HepG2 (cell line): ENCODE data around the gene FSD1. TPM values are rescaled to one million over a fixed set of nuclear protein-coding genes. Genes with fewer than 3 reads are reported as not detected.

Experiments
- ATF3 ChIP-seq: sonication (generic); formaldehyde crosslinking; IDR thresholded peaks from 2 replicates; pipeline ENCODE4 v1.4.0; 2020; ENCODE audit warnings: missing genetic modification reagents
- EEA1 ChIP-seq: sonication (generic); formaldehyde crosslinking; IDR thresholded peaks from 2 replicates; pipeline ENCODE4 v1.5.1; 2020; ENCODE audit warnings: mild to moderate bottlenecking, missing genetic modification reagents, borderline replicate concordance
- FOXA3 ChIP-seq: IDR thresholded peaks from 2 replicates; pipeline ENCODE4 v1.6.1; 2016; ENCODE audit warnings: missing genetic modification reagents, missing compliant biosample characterization
- FOXO4 ChIP-seq: sonication (generic); formaldehyde crosslinking; conservative IDR thresholded peaks from 2 replicates; pipeline ENCODE4 v1.8.1; 2023; ENCODE audit warnings: missing genetic modification reagents
- FOXP4 ChIP-seq: sonication (generic); formaldehyde crosslinking; IDR thresholded peaks from 2 replicates; pipeline ENCODE4 v1.4.0; 2020; ENCODE audit warnings: missing genetic modification reagents
- HOXA3 ChIP-seq: sonication (generic); formaldehyde crosslinking; IDR thresholded peaks from 2 replicates; pipeline ENCODE4 v1.5.0; 2020; ENCODE audit warnings: missing genetic modification reagents
- MAFF ChIP-seq: IDR thresholded peaks from 2 replicates; pipeline ENCODE4 v1.6.1; 2011; ENCODE audit warnings: low read depth, low read length, improper control_type of control experiment
- MAFG ChIP-seq: sonication (generic); formaldehyde crosslinking; IDR thresholded peaks from 2 replicates; pipeline ENCODE4 v1.5.1; 2020; ENCODE audit warnings: mild to moderate bottlenecking, missing genetic modification reagents
- MEF2D ChIP-seq: sonication (generic); formaldehyde crosslinking; IDR thresholded peaks from 2 replicates; pipeline ENCODE4 v1.5.1; 2020; ENCODE audit warnings: mild to moderate bottlenecking, missing genetic modification reagents
- NCOA1 ChIP-seq: sonication (generic); formaldehyde crosslinking; IDR thresholded peaks from 2 replicates; pipeline ENCODE4 v1.9.0; 2021; ENCODE audit warnings: missing genetic modification reagents
- NFATC3 ChIP-seq: sonication (generic); formaldehyde crosslinking; IDR thresholded peaks from 2 replicates; pipeline ENCODE4 v1.5.1; 2020; ENCODE audit warnings: mild to moderate bottlenecking, missing genetic modification reagents
- RFX5 ChIP-seq: IDR thresholded peaks from 2 replicates; pipeline ENCODE4 v1.6.1; 2011; ENCODE audit warnings: low read depth, low read length, improper control_type of control experiment
- RFXAP ChIP-seq: sonication (generic); formaldehyde crosslinking; IDR thresholded peaks from 2 replicates; pipeline ENCODE4 v1.4.0; 2020; ENCODE audit warnings: missing genetic modification reagents, borderline replicate concordance
- SOX5 ChIP-seq: IDR thresholded peaks from 2 replicates; pipeline ENCODE4 v1.6.1; 2016; ENCODE audit warnings: borderline replicate concordance
- SRY ChIP-seq: sonication (generic); formaldehyde crosslinking; IDR thresholded peaks from 2 replicates; pipeline ENCODE4 v1.8.0; 2022; ENCODE audit warnings: mild to moderate bottlenecking, missing genetic modification reagents
- STAT6 ChIP-seq: sonication (generic); formaldehyde crosslinking; IDR thresholded peaks from 2 replicates; pipeline ENCODE4 v1.4.0; 2020; ENCODE audit warnings: missing genetic modification reagents, mild to moderate bottlenecking, borderline replicate concordance
- TFE3 ChIP-seq: IDR thresholded peaks from 2 replicates; pipeline ENCODE4 v1.6.1; 2016
- ZC3H13 ChIP-seq: sonication (generic); formaldehyde crosslinking; IDR thresholded peaks from 2 replicates; pipeline ENCODE4 v1.8.1; 2023; ENCODE audit warnings: mild to moderate bottlenecking, missing genetic modification reagents, moderate library complexity
- ZC3H4 ChIP-seq: sonication (generic); formaldehyde crosslinking; IDR thresholded peaks from 2 replicates; pipeline ENCODE4 v1.4.0; 2020; ENCODE audit warnings: missing genetic modification reagents, borderline replicate concordance
- ZFP62 ChIP-seq: sonication (generic); formaldehyde crosslinking; IDR thresholded peaks from 2 replicates; pipeline ENCODE4 v1.4.0; 2020; ENCODE audit warnings: missing genetic modification reagents
- ZNF138 ChIP-seq: sonication (generic); formaldehyde crosslinking; IDR thresholded peaks from 2 replicates; pipeline ENCODE4 v1.5.0; 2020; ENCODE audit warnings: mild to moderate bottlenecking, low read depth, missing genetic modification reagents
- ZNF232 ChIP-seq: sonication (generic); formaldehyde crosslinking; IDR thresholded peaks from 2 replicates; pipeline ENCODE4 v1.4.0; 2020; ENCODE audit warnings: missing genetic modification reagents, borderline replicate concordance
- ZNF326 ChIP-seq: sonication (generic); formaldehyde crosslinking; IDR thresholded peaks from 2 replicates; pipeline ENCODE4 v1.4.0; 2020; ENCODE audit warnings: missing genetic modification reagents, borderline replicate concordance
- polyA plus RNA-seq, 8 experiments: library from polyadenylated mRNA; depleted of rRNA in 3 of 8; stranded (reverse) in 7 of 8; unstranded in 1 of 8; fragments of >200 nt; fragmentation: Illumina TruSeq in 4 of 8; extraction: Trizol in 4 of 8; gene quantifications; 2 replicates each; pipeline versions ENCODE4 v1.2.1 to v1.2.3, GENCODE V29; 2011 to 2016; ENCODE audit warnings: low read depth in 4 of 8, missing spikeins in 1 of 8, mixed read lengths in 1 of 8; ENCODE audit not compliant: insufficient read depth in 1 of 8
- total RNA-seq, 5 experiments: library from RNA; depleted of rRNA; stranded (reverse); fragments of >200 nt; fragmentation: Illumina TruSeq; extraction: Trizol; gene quantifications; 2 replicates each; pipeline ENCODE4 v1.2.3, GENCODE V29; 2016; ENCODE audit warnings: low read depth in 1 of 5

Gene FSD1
- total and polyA plus RNA-seq, 2 of the 13 experiments (the other 11 are each of a cell fraction or from before 2014, with no cell fraction given) = 0.29 to 0.66 TPM

- TF ChIP-seq ZNF232 (CRISPR knock-in tag) = no peak; the same call in 1 of the 2 replicates
- TF ChIP-seq STAT6 (CRISPR knock-in tag) = 0 out of 2 replicates have a peak, but pooled peaks have one; percentile 18
- no peak for TF ChIP-seq ZNF138 (CRISPR knock-in tag)
- TF ChIP-seq ZC3H13 (CRISPR knock-in tag) = peak; percentile 18; the same call in 1 of the 2 replicates
- TF ChIP-seq MEF2D (CRISPR knock-in tag) = no peak; the same call in 1 of the 2 replicates
- TF ChIP-seq FOXP4 (CRISPR knock-in tag) = peak; percentile 50; the same call in 1 of the 2 replicates
- no peak for TF ChIP-seq MAFF
- TF ChIP-seq FOXO4 = no peak
- TF ChIP-seq RFXAP = peak; percentile 97
- peak; percentile 75 for TF ChIP-seq RFX5
- TF ChIP-seq HOXA3 (CRISPR knock-in tag) = peak; percentile 67; the same call in 1 of the 2 replicates
- TF ChIP-seq MAFG (CRISPR knock-in tag) = no peak
- no peak for TF ChIP-seq ZC3H4 (CRISPR knock-in tag)
- no peak for TF ChIP-seq ZFP62 (CRISPR knock-in tag)
- TF ChIP-seq ZNF326 (CRISPR knock-in tag) = no peak
- no peak for TF ChIP-seq TFE3 (CRISPR knock-in tag)
- TF ChIP-seq SRY = no peak; the same call in 1 of the 2 replicates
- TF ChIP-seq NCOA1 = no peak
- TF ChIP-seq ATF3 (CRISPR knock-in tag) = no peak
- TF ChIP-seq NFATC3 (CRISPR knock-in tag) = no peak
- 0 out of 2 replicates have a peak, but pooled peaks have one; percentile 56 for TF ChIP-seq EEA1
- TF ChIP-seq SOX5 (CRISPR knock-in tag) = peak; percentile 1; the same call in 1 of the 2 replicates
- TF ChIP-seq FOXA3 (CRISPR knock-in tag) = peak; percentile 24; the same call in 1 of the 2 replicates
Measured at GRCh38 chr19:4342615-4343369, 38.4 kb downstream of the FSD1 start (continued).
